ENCODE measurements around the gene MUC20. TPM values are rescaled to one million over a fixed set of nuclear protein-coding genes. Genes with fewer than 3 reads are reported as not detected.
A peak's percentile ranks its signal among the peaks of the same experiment; 100 is the strongest.
"Not testable (repeated sequence)": the region's sequence is repeated elsewhere in the genome, so short reads cannot be mapped to it uniquely, and the experiment has no call there.

Gene MUC20
- total and polyA plus RNA-seq, 2 experiments from 2014 or later: 0.29 TPM; not detected in 1

- H3K36me3 Mint-ChIP-seq (ENCODE audit: low read depth): peaks cover 45% of the 10 kb centered on the region
- H3K27ac ChIP-seq (ENCODE audit: low read depth); H3K4me1 Mint-ChIP-seq; H3K4me3 Mint-ChIP-seq; H2AFZ ChIP-seq; H4K20me1 ChIP-seq (replicated peaks; ENCODE audit: insufficient read depth); H3K79me2 ChIP-seq (replicated peaks; ENCODE audit: insufficient read depth); H3K27ac Mint-ChIP-seq; H3K4me3 ChIP-seq; H3K9me2 ChIP-seq (ENCODE audit: insufficient read depth); DNase-seq (ENCODE audit: low spot score); ATAC-seq; H3K9me3 Mint-ChIP-seq; H3K4me1 ChIP-seq (ENCODE audit: insufficient read depth); H3K27me3 Mint-ChIP-seq (ENCODE audit: insufficient read depth, low read depth, poor library complexity); H3K36me3 ChIP-seq (ENCODE audit: insufficient read depth); H3K27me3 ChIP-seq (ENCODE audit: insufficient read depth); H3F3A ChIP-seq (replicated peaks; ENCODE audit: low read depth); H3K4me2 ChIP-seq: not testable (repeated sequence)
Measured at GRCh38 chr3:195682104-195682742, 38.6 kb upstream of the MUC20 start.

DNA sequence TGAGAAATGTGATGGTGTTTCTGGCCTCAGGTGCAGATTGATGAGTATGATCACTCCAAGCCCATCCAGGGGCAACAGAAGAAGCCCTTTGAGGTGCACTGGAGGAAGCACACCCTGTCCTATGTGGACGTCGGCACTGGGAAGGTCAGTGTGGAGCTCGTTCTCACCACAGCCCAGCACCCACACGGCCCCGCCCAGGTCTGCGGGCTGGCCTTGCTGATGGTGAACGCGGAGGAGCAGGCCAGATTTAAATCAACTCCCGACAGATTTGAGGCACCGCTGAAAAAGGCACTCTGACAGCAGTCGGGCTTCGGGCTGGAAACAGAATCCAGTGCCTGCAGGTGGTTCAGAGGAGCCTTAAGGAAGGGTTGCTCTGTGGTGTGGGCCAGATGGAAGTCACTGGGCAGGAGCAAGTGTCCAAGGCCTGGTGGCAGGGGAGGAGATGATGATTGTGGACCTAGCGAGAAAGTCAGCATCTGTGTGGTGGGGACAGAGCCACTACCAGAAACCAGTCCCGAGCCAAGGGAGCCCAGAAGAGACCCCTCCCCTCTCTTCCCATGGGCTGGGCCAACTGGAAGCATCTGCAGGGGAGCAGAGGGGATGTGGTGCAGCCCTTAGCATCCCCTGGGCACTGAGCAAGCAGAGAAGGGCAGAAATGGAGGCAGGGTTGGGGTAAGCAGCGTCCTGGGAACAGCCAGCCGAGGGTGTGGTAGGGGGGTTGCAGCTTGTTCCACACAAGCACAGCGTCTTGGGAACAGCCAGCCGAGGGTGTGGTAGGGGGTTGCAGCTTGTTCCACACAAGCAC, 36.9 kb upstream of the MUC20 start:
- H3K4me1 ChIP-seq (ENCODE audit: insufficient read depth); ATAC-seq; H3K27ac ChIP-seq (ENCODE audit: low read depth); H3K36me3 ChIP-seq (ENCODE audit: insufficient read depth); H3K4me1 Mint-ChIP-seq; H3K4me3 Mint-ChIP-seq; DNase-seq (ENCODE audit: low spot score); H2AFZ ChIP-seq; H3K79me2 ChIP-seq (replicated peaks; ENCODE audit: insufficient read depth); H3F3A ChIP-seq (replicated peaks; ENCODE audit: low read depth); H3K4me2 ChIP-seq; H4K20me1 ChIP-seq (replicated peaks; ENCODE audit: insufficient read depth); H3K4me3 ChIP-seq; H3K9me2 ChIP-seq (ENCODE audit: insufficient read depth); H3K9me3 Mint-ChIP-seq; H3K27ac Mint-ChIP-seq; H3K27me3 Mint-ChIP-seq (ENCODE audit: insufficient read depth, low read depth, poor library complexity); H3K27me3 ChIP-seq (ENCODE audit: insufficient read depth): not testable (repeated sequence)
- H3K36me3 Mint-ChIP-seq (ENCODE audit: low read depth): peaks cover 38% of the 10 kb centered on the region

DNA sequence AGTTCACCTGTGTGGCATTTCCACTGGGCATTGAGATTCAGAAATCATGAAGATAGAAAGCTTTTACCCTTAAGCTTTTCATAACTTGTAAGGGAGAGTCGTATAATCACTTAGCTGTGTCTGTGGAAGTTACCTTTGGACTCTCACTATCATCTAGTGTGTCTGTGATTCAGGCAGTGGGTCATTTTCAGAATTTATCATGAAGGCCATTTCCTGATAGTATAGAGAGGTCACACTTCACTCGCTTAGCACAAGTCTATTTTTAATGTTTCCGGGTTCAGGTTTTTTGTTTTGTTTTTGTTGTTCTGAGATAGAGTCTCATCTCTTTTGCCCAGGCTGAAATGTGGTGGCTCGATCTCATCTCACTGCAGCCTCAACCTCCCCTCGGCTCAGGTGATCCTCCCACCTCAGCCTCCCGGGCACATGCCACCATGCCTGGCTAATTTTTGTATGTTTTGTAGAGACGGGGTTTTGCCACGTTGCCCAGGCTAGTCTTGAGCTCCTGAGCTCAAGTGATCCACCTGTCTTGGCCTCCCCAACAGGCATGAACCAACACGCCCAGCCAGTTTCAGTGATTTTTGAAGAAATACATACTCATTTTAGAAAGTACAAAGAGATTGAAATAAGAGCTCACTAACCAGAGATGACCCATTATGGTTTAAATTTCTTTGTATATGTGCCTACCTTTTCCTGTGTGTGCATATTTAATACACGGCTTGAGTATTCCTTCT, 36.1 kb upstream of the MUC20 start:
- H2AFZ ChIP-seq; DNase-seq (ENCODE audit: low spot score); H3K4me1 ChIP-seq (ENCODE audit: insufficient read depth); H3K27ac Mint-ChIP-seq; H3K4me2 ChIP-seq; H3K36me3 ChIP-seq (ENCODE audit: insufficient read depth); H4K20me1 ChIP-seq (replicated peaks; ENCODE audit: insufficient read depth); H3F3A ChIP-seq (replicated peaks; ENCODE audit: low read depth); ATAC-seq; H3K4me3 Mint-ChIP-seq; H3K9me3 Mint-ChIP-seq; H3K9me2 ChIP-seq (ENCODE audit: insufficient read depth); H3K4me1 Mint-ChIP-seq; H3K27me3 Mint-ChIP-seq (ENCODE audit: insufficient read depth, low read depth, poor library complexity); H3K79me2 ChIP-seq (replicated peaks; ENCODE audit: insufficient read depth); H3K27ac ChIP-seq (ENCODE audit: low read depth); H3K4me3 ChIP-seq; H3K27me3 ChIP-seq (ENCODE audit: insufficient read depth): not testable (repeated sequence)
- peaks cover 34% of the 10 kb centered on the region for H3K36me3 Mint-ChIP-seq (ENCODE audit: low read depth)

GRCh38 chr3:195686537-195687208, 34.1 kb upstream of the MUC20 start:
- not testable (repeated sequence) for H3K27me3 Mint-ChIP-seq (ENCODE audit: insufficient read depth, low read depth, poor library complexity); H4K20me1 ChIP-seq (replicated peaks; ENCODE audit: insufficient read depth); H3K4me1 ChIP-seq (ENCODE audit: insufficient read depth); H3K4me2 ChIP-seq; H3K9me3 Mint-ChIP-seq; H2AFZ ChIP-seq; H3K4me3 Mint-ChIP-seq; H3K4me3 ChIP-seq; ATAC-seq; H3K27ac ChIP-seq (ENCODE audit: low read depth); H3F3A ChIP-seq (replicated peaks; ENCODE audit: low read depth); H3K4me1 Mint-ChIP-seq; H3K79me2 ChIP-seq (replicated peaks; ENCODE audit: insufficient read depth); H3K27me3 ChIP-seq (ENCODE audit: insufficient read depth); H3K9me2 ChIP-seq (ENCODE audit: insufficient read depth); DNase-seq (ENCODE audit: low spot score); H3K27ac Mint-ChIP-seq; H3K36me3 ChIP-seq (ENCODE audit: insufficient read depth)
- peaks cover 32% of the 10 kb centered on the region for H3K36me3 Mint-ChIP-seq (ENCODE audit: low read depth)

GRCh38 chr3:195687209-195687760, 33.5 kb upstream of the MUC20 start:
- not testable (repeated sequence) for H2AFZ ChIP-seq; ATAC-seq; H3F3A ChIP-seq (replicated peaks; ENCODE audit: low read depth); H3K4me3 Mint-ChIP-seq; H3K9me2 ChIP-seq (ENCODE audit: insufficient read depth); H3K27ac Mint-ChIP-seq; H3K27ac ChIP-seq (ENCODE audit: low read depth); H3K4me1 Mint-ChIP-seq; H4K20me1 ChIP-seq (replicated peaks; ENCODE audit: insufficient read depth); H3K4me2 ChIP-seq; H3K27me3 ChIP-seq (ENCODE audit: insufficient read depth); H3K79me2 ChIP-seq (replicated peaks; ENCODE audit: insufficient read depth); H3K27me3 Mint-ChIP-seq (ENCODE audit: insufficient read depth, low read depth, poor library complexity); H3K4me3 ChIP-seq; H3K36me3 ChIP-seq (ENCODE audit: insufficient read depth); H3K9me3 Mint-ChIP-seq; H3K4me1 ChIP-seq (ENCODE audit: insufficient read depth)
- H3K36me3 Mint-ChIP-seq (ENCODE audit: low read depth): peaks cover 37% of the 10 kb centered on the region
- peak; percentile 49 for DNase-seq (ENCODE audit: low spot score)
